ENCODE measurements around the gene RPL3.

DNA sequence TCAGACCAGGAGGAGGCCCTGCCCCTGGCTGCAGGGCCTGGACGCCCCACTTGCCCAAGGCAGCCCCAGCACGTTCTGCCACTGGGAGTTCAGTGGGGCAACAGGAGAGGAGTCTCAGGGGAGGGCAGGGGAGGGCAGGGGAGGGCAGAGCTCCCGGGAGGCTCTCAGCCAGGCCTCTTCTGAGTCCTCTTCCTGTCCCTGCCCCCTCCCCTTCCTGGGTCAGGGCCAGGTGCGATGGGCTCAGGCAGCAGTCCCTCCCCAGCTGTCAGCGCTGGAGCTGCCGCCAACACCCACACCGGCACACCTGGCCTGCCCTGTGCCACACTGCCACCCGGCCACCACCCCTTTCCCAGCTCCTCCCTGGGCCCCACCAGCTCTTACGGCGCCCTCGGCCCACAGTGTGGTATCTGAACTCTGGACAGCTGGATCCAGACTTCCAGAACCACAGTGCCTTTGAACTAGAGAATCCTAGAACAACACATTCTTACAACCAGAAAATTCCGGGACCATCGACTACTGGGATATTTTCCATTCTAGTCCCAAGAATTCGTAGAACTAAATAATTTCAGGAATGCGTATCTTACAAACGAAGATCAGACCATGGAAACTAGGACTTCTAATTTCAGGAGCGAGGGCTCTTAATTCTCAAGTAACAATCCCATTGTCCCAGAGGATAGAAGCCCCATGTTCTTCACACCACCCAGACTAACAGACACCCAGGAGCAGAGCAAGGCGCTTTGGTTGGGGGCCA, 21.8 kb downstream of the RPL3 start:
- TF ChIP-seq, protein P1, sequence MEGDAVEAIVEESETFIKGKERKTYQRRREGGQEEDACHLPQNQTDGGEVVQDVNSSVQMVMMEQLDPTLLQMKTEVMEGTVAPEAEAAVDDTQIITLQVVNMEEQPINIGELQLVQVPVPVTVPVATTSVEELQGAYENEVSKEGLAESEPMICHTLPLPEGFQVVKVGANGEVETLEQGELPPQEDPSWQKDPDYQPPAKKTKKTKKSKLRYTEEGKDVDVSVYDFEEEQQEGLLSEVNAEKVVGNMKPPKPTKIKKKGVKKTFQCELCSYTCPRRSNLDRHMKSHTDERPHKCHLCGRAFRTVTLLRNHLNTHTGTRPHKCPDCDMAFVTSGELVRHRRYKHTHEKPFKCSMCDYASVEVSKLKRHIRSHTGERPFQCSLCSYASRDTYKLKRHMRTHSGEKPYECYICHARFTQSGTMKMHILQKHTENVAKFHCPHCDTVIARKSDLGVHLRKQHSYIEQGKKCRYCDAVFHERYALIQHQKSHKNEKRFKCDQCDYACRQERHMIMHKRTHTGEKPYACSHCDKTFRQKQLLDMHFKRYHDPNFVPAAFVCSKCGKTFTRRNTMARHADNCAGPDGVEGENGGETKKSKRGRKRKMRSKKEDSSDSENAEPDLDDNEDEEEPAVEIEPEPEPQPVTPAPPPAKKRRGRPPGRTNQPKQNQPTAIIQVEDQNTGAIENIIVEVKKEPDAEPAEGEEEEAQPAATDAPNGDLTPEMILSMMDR (IDR thresholded peaks at IDR 0.05) = no peak
- TF ChIP-seq POLR2A (IDR thresholded peaks at IDR 0.05) (no peak), POLR2AphosphoS5 (IDR thresholded peaks at IDR 0.05) (no peak)
